IMR-90 (cell line): ENCODE data around the gene KAT7. TPM values are rescaled to one million over a fixed set of nuclear protein-coding genes. Genes with fewer than 3 reads are reported as not detected.

Source experiments
- ATAC-seq: fragments of 200-7000 bp; cut with Tn5 transposase; 2 replicates; pipeline ENCODE4 v1.9.1; 2020; ENCODE audit warnings: low read depth, mild to moderate bottlenecking, moderate library complexity
- BruUV-seq: library from RNA; stranded (reverse); fragments of 400-500 nt; replicated peaks from 2 replicates; lab custom pipeline; 2021; lab: Mats Ljungman, UMichigan
- CTCF ChIA-PET: fragments of 300-600 bp; formaldehyde crosslinking; extraction: SDS; loops from one replicate; lab custom pipeline; 2021; ENCODE audit warnings: antibody characterized with exemption; lab: Yijun Ruan, JAX
- POLR2A ChIA-PET: fragments of 300-600 bp; sonication (Branson Sonifier 250); formaldehyde crosslinking; loops from one replicate; lab custom pipeline; 2022; ENCODE audit warnings: antibody characterized with exemption; ENCODE audit not compliant: unreplicated experiment; lab: Charles Lee
- DNase-seq: peaks from one replicate; pipeline ENCODE4 v3.0.0; 2013
- H2AFZ ChIP-seq: replicated peaks from 2 replicates; pipeline ENCODE3; 2013; ENCODE audit warnings: low read length, mild to moderate bottlenecking; ENCODE audit not compliant: poor library complexity
- H2AK5ac ChIP-seq: 2 replicates; pipeline ENCODE4 v1.6.1; 2013; ENCODE audit warnings: low read depth, low read length, inconsistent platforms
- H2AK9ac ChIP-seq: replicated peaks from 2 replicates; pipeline ENCODE3; 2013; ENCODE audit warnings: mild to moderate bottlenecking, low read depth, low read length, moderate library complexity; ENCODE audit not compliant: poor library complexity
- H2BK120ac ChIP-seq: 2 replicates; pipeline ENCODE4 v1.6.1; 2013; ENCODE audit warnings: low read depth, low read length, inconsistent platforms
- H2BK15ac ChIP-seq: 3 replicates; pipeline ENCODE4 v1.6.1; 2013; ENCODE audit warnings: low read depth, low read length, inconsistent platforms
- H2BK20ac ChIP-seq: 2 replicates; pipeline ENCODE4 v1.6.1; 2013; ENCODE audit warnings: low read depth, mild to moderate bottlenecking, inconsistent platforms, low read length, moderate library complexity
- H2BK5ac ChIP-seq: 2 replicates; pipeline ENCODE4 v1.6.1; 2013; ENCODE audit warnings: mild to moderate bottlenecking, low read depth, low read length, inconsistent platforms; ENCODE audit not compliant: poor library complexity, severe bottlenecking
- H3K14ac ChIP-seq: replicated peaks from 2 replicates; pipeline ENCODE4 v1.6.1; 2013; ENCODE audit warnings: low read depth, low read length, inconsistent platforms
- H3K18ac ChIP-seq: 2 replicates; pipeline ENCODE4 v1.6.1; 2013; ENCODE audit warnings: low read depth, low read length, control low read depth
- H3K23ac ChIP-seq: 2 replicates; pipeline ENCODE4 v1.6.1; 2013; ENCODE audit warnings: low read depth, low read length, inconsistent platforms
- H3K27ac ChIP-seq: 2 replicates; pipeline ENCODE4 v1.5.1; 2013; ENCODE audit warnings: mild to moderate bottlenecking, control low read depth, low read length; ENCODE audit not compliant: insufficient read depth
- H3K27me3 ChIP-seq: 2 replicates; pipeline ENCODE4 v1.6.1; 2013; ENCODE audit warnings: low read length; ENCODE audit not compliant: control insufficient read depth, insufficient read depth
- H3K36me3 ChIP-seq: 2 replicates; pipeline ENCODE4 v1.6.1; 2013; ENCODE audit warnings: low read length, mixed read lengths; ENCODE audit not compliant: control insufficient read depth, insufficient read depth
- H3K4ac ChIP-seq: 2 replicates; pipeline ENCODE4 v1.6.1; 2013; ENCODE audit warnings: low read depth, low read length, inconsistent platforms
- H3K4me1 ChIP-seq: 2 replicates; pipeline ENCODE4 v1.6.1; 2013; ENCODE audit warnings: low read length, mixed read lengths; ENCODE audit not compliant: control insufficient read depth, insufficient read depth
- H3K4me2 ChIP-seq: 2 replicates; pipeline ENCODE4 v1.6.1; 2013; ENCODE audit warnings: low read depth, mild to moderate bottlenecking, control low read depth, low read length, moderate library complexity
- H3K4me3 ChIP-seq: 2 replicates; pipeline ENCODE4 v1.5.1; 2013; ENCODE audit warnings: low read depth, mild to moderate bottlenecking, control low read depth, low read length, moderate library complexity; ENCODE audit not compliant: insufficient read depth
- H3K56ac ChIP-seq: 2 replicates; pipeline ENCODE4 v1.6.1; 2013; ENCODE audit warnings: low read length, inconsistent platforms; ENCODE audit not compliant: insufficient read depth; ENCODE audit errors: extremely low read depth
- H3K79me1 ChIP-seq, 2 experiments: 2 replicates each; pipeline ENCODE4 v1.6.1; 2013; ENCODE audit warnings: low read length in 2 of 2, inconsistent platforms in 1 of 2, low read depth in 1 of 2
- H3K9ac ChIP-seq: 2 replicates; pipeline ENCODE4 v1.6.1; 2013; ENCODE audit warnings: low read depth, low read length, control low read depth
- H3K9me1 ChIP-seq: 2 replicates; pipeline ENCODE4 v1.6.1; 2013; ENCODE audit warnings: low read length, inconsistent platforms; ENCODE audit not compliant: insufficient read depth
- H3K9me3 ChIP-seq: 2 replicates; pipeline ENCODE4 v1.6.1; 2013; ENCODE audit warnings: low read length; ENCODE audit not compliant: control insufficient read depth, insufficient read depth
- H4K20me1 ChIP-seq: 2 replicates; pipeline ENCODE4 v1.6.1; 2013; ENCODE audit warnings: low read length, inconsistent platforms; ENCODE audit not compliant: insufficient read depth
- H4K5ac ChIP-seq: 2 replicates; pipeline ENCODE4 v1.6.1; 2013; ENCODE audit warnings: mild to moderate bottlenecking, low read depth, low read length, control low read depth
- H4K8ac ChIP-seq, 2 experiments: 2 replicates each; pipeline ENCODE4 v1.6.1; 2013; ENCODE audit warnings: low read depth in 2 of 2, low read length in 2 of 2, control low read depth in 1 of 2, inconsistent platforms in 1 of 2
- H4K91ac ChIP-seq: 2 replicates; pipeline ENCODE4 v1.6.1; 2013; ENCODE audit warnings: low read depth, low read length, inconsistent platforms; ENCODE audit not compliant: insufficient read depth
- CEBPB ChIP-seq: IDR thresholded peaks from 2 replicates; pipeline ENCODE4 v1.6.1; 2012; ENCODE audit warnings: low read depth, low read length, improper control_type of control experiment
- CHD1 ChIP-seq: IDR thresholded peaks from 2 replicates; pipeline ENCODE4 v1.6.1; 2012; ENCODE audit warnings: low read depth, low read length, improper control_type of control experiment
- FOS ChIP-seq: fragments of 150-350 bp; IDR thresholded peaks from 2 replicates; pipeline ENCODE4 v1.6.1; 2016; ENCODE audit warnings: low read depth, low read length
- MAFK ChIP-seq: IDR thresholded peaks from 2 replicates; pipeline ENCODE4 v1.6.1; 2012; ENCODE audit warnings: low read depth, low read length, improper control_type of control experiment
- MXI1 ChIP-seq: IDR thresholded peaks from 2 replicates; pipeline ENCODE4 v1.6.1; 2012; ENCODE audit warnings: low read depth, mild to moderate bottlenecking, low read length, moderate library complexity, borderline replicate concordance
- NFE2L2 ChIP-seq: fragments of 150-350 bp; IDR thresholded peaks from 2 replicates; pipeline ENCODE4 v1.6.1; 2016; ENCODE audit warnings: low read depth, mild to moderate bottlenecking, low read length
- POLR2A ChIP-seq: IDR thresholded peaks from 2 replicates; pipeline ENCODE4 v1.6.1; 2012; ENCODE audit warnings: mild to moderate bottlenecking, low read depth, low read length
- RAD21 ChIP-seq: IDR thresholded peaks from 2 replicates; pipeline ENCODE4 v1.6.1; 2012; ENCODE audit warnings: low read length, improper control_type of control experiment
- RCOR1 ChIP-seq: IDR thresholded peaks from 2 replicates; pipeline ENCODE4 v1.6.1; 2012; ENCODE audit warnings: mild to moderate bottlenecking, low read length, improper control_type of control experiment; ENCODE audit not compliant: insufficient replicate concordance
- SMC3 ChIP-seq: fragments of 150-350 bp; IDR thresholded peaks from 2 replicates; pipeline ENCODE4 v1.6.1; 2016; ENCODE audit warnings: low read depth, mild to moderate bottlenecking, antibody characterized with exemption, low read length, moderate library complexity
- dilution Hi-C: fragments of 300-500 bp; cut with HindIII; formaldehyde crosslinking; loops from one replicate; pipeline ENCODE4 v1.14.3; 2018; ENCODE audit warnings: low sequenced_read_pairs; ENCODE audit not compliant: unreplicated experiment
- in situ Hi-C: fragments of 300-500 bp; cut with MboI; formaldehyde crosslinking; loops from 3 replicates; pipeline ENCODE4 v1.14.3; 2019; ENCODE audit warnings: low sequenced_read_pairs, inconsistent platforms, mixed read lengths
- intact Hi-C: fragments of 100-400 bp; cut with micrococcal nuclease; formaldehyde crosslinking; loops from 2 replicates; pipeline ENCODE4 v1.10.0; 2022
- polyA plus RNA-seq, 3 experiments: library from polyadenylated mRNA; depleted of rRNA; stranded (reverse); fragments of >200 nt; gene quantifications; 2 replicates each; pipeline ENCODE4 v1.2.3, GENCODE V29; 2012; ENCODE audit warnings: low replicate concordance in 1 of 3
- total RNA-seq: library from RNA; depleted of rRNA; stranded (reverse); fragments of >200 nt; gene quantifications from 2 replicates; pipeline ENCODE4 v1.2.3, GENCODE V29; 2012
- TF ChIP-seq, protein P1 (sequence below): fragments of 150-350 bp; IDR thresholded peaks from 2 replicates; pipeline ENCODE4 v1.6.1; 2017; ENCODE audit warnings: mild to moderate bottlenecking, antibody characterized with exemption, low read length, low read depth
- TF ChIP-seq, protein P2 (sequence below): conservative IDR thresholded peaks from 2 replicates; pipeline ENCODE4 v1.5.1; 2012; ENCODE audit warnings: mild to moderate bottlenecking, low read depth, low read length, improper control_type of control experiment

KAT7 gene
- total and polyA plus RNA-seq, 2 of the 4 experiments (the other 2 are of a cell fraction) = 16.9 to 21.9 TPM

DNA sequence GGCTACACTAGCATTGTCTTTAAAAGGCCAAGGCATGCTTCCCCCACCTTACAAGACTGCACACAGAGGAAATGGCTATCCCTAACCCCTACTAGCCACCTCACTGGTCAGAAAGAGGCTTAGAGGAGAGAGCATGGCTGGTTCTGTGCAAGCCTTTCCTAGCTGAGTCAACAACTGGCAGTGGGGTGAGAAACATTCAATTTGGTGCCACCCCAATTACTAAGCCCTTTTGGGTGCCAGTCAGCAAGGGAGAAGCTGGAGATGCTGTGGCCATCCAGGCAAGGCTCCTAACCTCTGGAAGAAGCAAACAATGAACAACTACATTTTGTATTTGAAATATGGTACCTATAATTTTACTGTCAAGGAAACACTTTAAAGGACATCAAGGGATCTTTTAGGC lies 4.7 kb upstream of the KAT7 start:
- Histone ChIP-seq H4K8ac (no peak overlapping the region), H3K9me1 (peaks cover 7% of the 10 kb centered on the region; the same call in 1 of the 2 replicates), H2AFZ (no peak overlapping the region), H4K20me1 (0 out of 2 replicates have a peak, but pooled peaks cover 2% of the 10 kb centered on the region), H2BK120ac (no peak overlapping the region), H3K4ac (no peak overlapping the region), H3K56ac (no peak overlapping the region), H3K4me1 (peaks cover 3% of the 10 kb centered on the region), H2AK9ac (no peak overlapping the region), H3K36me3 (no peaks in the 10 kb centered on the region), H4K91ac (no peak overlapping the region), H3K4me2 (no peak overlapping the region), H2BK15ac (no peak overlapping the region), H3K14ac (no peak overlapping the region), H4K5ac (no peak overlapping the region), H3K23ac (no peak overlapping the region), H2BK20ac (no peak overlapping the region), H3K4me3 (no peak overlapping the region), H3K9me3 (no peaks in the 10 kb centered on the region), H3K18ac (no peak overlapping the region), H3K9ac (no peak overlapping the region), H3K27ac (no peak overlapping the region), H2AK5ac (no peak overlapping the region; the same call in 1 of the 2 replicates), H2BK5ac (no peak overlapping the region), H3K79me1 (peaks cover 8 to 11% of the 10 kb centered on the region in 2 experiments; a peak in 3 of 4 replicates), H3K27me3 (no peaks in the 10 kb centered on the region)
- dilution Hi-C loops = no loop called here
- ChIA-PET CTCF (interaction anchor here (0.6 to 1.0 kb wide), 2 partner anchors 75 to 210 kb away, joined by 3 to 5 read pairs; no protein-coding TSS in a partner anchor), POLR2A (no interaction called here)
- DNase-seq (no peak), ATAC-seq (no peak)
- BruUV-seq = no TSS peak
- intact Hi-C loops = no loop called here
- TF ChIP-seq CHD1 (no peak), CEBPB (no peak), POLR2A (no peak), FOS (no peak), RCOR1 (no peak), RAD21 (no peak), SMC3 (no peak), MXI1 (no peak), NFE2L2 (no peak), MAFK (no peak)
- TF ChIP-seq, protein P1, sequence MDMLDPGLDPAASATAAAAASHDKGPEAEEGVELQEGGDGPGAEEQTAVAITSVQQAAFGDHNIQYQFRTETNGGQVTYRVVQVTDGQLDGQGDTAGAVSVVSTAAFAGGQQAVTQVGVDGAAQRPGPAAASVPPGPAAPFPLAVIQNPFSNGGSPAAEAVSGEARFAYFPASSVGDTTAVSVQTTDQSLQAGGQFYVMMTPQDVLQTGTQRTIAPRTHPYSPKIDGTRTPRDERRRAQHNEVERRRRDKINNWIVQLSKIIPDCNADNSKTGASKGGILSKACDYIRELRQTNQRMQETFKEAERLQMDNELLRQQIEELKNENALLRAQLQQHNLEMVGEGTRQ = no peak
- TF ChIP-seq, protein P2, sequence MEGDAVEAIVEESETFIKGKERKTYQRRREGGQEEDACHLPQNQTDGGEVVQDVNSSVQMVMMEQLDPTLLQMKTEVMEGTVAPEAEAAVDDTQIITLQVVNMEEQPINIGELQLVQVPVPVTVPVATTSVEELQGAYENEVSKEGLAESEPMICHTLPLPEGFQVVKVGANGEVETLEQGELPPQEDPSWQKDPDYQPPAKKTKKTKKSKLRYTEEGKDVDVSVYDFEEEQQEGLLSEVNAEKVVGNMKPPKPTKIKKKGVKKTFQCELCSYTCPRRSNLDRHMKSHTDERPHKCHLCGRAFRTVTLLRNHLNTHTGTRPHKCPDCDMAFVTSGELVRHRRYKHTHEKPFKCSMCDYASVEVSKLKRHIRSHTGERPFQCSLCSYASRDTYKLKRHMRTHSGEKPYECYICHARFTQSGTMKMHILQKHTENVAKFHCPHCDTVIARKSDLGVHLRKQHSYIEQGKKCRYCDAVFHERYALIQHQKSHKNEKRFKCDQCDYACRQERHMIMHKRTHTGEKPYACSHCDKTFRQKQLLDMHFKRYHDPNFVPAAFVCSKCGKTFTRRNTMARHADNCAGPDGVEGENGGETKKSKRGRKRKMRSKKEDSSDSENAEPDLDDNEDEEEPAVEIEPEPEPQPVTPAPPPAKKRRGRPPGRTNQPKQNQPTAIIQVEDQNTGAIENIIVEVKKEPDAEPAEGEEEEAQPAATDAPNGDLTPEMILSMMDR = no peak
- in situ Hi-C loops = loop anchor here (10.0 kb wide), 1 partner anchor 219 kb away; no protein-coding TSS in a partner anchor
